GM08714 (cell line): Measurements from ENCODE around the gene ACRV1.
"Not testable (repeated sequence)": the region's sequence is repeated elsewhere in the genome, so short reads cannot be mapped to it uniquely, and the experiment has no call there.

Source experiments
- H3K4me3 ChIP-seq: fragments of 200-500 bp; sonication (Bioruptor generic); 2 replicates; pipeline ENCODE4 v1.5.1; 2014; ENCODE audit warnings: mild to moderate bottlenecking, low read length, inconsistent platforms
- ZNF274 ChIP-seq: IDR thresholded peaks from 2 replicates; pipeline ENCODE4 v1.6.1; 2012; ENCODE audit warnings: mild to moderate bottlenecking, low read depth, low read length

The ACRV1 gene, protein sequence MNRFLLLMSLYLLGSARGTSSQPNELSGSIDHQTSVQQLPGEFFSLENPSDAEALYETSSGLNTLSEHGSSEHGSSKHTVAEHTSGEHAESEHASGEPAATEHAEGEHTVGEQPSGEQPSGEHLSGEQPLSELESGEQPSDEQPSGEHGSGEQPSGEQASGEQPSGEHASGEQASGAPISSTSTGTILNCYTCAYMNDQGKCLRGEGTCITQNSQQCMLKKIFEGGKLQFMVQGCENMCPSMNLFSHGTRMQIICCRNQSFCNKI

DNA sequence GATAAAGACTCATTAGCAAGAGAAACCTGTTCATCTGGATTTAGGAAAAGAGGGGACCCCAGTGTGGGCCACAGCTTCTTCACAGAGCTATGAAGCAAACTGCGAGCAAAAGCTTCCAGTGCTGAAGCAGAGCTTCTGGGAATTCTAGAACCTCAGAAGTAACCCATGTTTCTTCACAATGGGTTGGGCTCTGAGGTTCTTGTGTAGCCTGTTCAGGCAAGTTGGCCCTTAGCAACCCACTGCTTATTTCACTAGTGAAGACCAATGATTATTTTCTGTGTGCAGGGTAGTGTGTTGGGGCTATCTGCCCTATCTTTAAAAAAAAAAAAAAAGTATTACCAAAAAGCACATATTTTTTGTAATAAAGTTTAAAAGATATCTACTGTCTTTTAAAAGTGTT, at the start of gene ACRV1:
Gene ACRV1, minus strand, starts transcription at position 101 of the 400 bp plus-strand sequence. Its CDS starts 67 bp downstream, at position 34.
- TF ChIP-seq ZNF274 = no peak
- no peak within 1 kb of the TSS for H3K4me3 ChIP-seq

DNA sequence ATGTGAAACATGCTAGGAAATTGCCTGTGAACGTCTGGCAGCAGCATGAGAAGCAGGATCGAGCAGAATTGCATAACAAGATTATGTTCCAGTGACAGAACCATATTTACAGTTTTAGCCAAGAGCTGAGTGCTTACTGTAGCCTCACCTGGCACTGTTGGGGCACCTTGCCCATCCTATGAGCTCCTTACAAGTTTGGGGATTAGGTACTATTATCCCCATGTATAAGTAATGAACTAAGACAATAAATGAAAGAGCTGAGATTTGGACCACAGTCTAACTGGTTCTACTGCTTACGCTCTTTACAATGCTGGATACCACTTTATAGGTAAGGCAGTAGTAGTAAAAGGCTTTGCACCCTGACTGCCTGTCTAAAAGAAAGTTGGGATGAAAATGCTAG, 48.3 kb upstream of the ACRV1 start:
- H3K4me3 ChIP-seq = no peak overlapping the region
- TF ChIP-seq ZNF274 = no peak

DNA sequence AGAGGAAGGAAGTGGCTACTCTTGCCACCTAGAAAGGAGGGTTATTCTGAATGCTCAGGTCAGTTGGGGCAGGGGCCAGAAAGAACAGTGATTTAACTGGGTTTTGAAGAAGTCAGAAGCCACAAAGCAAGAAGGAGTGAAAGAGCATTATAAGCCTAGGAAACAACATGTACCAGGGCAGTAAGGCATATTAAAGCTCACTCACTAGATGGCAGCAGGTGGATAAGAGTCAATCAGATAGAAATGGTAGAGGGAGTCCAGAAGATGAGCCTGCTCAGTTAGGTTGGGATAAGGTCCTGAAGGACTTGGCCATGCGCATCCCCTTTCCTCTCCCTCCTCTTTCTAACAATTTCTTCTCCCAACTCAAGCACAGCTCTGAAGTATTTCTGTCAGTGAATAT, 43.5 kb upstream of the ACRV1 start:
- no peak for TF ChIP-seq ZNF274
- H3K4me3 ChIP-seq = no peak overlapping the region

DNA sequence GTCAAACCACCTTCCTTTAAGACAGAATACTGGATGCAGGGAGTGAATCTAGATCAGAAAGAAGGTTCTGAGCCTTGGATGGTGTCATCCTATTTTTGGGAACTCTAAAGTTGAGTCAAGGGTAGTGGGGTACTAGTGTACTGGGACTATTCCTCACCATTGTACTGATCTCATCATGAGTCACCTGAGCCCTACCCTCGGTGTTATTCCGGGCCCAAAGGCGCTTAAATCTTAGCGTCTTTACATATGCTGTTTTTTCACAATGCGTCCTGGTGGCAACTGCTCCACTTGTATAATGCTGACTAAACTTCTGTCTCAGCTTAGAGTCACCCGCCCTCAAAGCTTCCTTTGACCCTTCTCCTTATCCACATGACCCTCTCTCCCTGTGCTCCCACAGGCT, 40.1 kb upstream of the ACRV1 start:
- TF ChIP-seq ZNF274 = no peak

DNA sequence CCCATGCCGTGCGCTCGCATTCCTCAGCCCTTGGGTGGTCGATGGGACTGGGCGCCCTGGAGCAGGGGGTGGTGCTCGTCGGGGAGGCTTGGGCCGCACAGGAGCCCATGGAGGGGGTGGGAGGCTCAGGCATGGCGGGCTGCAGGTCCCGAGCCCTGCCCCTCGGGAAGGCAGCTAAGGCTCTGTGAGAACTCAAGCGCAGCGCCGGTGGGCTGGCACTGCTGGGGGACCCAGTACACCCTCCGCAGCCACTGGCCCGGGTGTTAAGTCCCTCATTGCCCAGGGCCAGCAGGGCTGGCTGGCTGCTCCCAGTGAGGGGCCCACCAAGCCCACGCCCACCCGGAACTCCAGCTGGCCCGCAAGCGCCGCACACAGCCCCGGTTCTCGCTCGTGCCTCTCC, 24.0 kb upstream of the ACRV1 start:
- not testable (repeated sequence) for H3K4me3 ChIP-seq

More for the DNA sequence above, 40.1 kb upstream of the ACRV1 start:
- no peak overlapping the region for H3K4me3 ChIP-seq

DNA sequence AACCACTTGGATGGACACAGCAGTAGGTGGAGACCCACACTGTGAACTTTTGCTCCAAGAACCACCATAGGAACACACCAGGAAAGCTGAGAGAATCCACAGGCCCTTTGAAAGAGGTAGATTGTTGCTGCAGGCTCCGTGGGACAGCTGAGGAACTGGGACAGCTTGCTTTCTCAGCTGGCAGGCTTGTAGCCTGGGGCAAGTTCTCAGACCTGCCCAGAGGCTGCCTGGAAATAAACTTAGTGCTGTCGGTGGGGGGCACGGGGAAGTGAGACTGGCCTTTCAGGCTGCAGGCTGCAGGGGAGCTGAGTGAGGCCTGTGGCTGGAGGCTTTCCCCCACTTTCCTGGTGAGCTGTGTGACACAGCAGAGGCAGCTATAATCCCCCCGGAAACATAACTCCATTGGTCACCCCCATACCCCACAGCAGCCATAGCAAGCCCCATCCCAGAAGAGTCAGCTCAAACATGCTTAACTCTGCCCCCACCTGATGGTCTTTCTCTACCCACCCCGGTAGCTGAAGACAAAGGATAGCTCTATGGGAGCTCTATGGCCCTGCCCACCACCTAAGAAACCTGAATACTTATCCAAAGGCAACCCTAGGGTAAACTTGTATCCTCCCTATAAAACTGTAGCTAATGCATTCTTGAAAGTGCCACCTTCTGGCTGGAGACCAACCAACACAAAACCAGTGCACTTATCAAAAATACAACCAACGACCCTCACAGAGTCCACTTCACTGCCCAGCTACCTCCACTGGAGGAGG, 21.4 kb upstream of the ACRV1 start:
- TF ChIP-seq ZNF274 = no peak
- no peak overlapping the region for H3K4me3 ChIP-seq

DNA sequence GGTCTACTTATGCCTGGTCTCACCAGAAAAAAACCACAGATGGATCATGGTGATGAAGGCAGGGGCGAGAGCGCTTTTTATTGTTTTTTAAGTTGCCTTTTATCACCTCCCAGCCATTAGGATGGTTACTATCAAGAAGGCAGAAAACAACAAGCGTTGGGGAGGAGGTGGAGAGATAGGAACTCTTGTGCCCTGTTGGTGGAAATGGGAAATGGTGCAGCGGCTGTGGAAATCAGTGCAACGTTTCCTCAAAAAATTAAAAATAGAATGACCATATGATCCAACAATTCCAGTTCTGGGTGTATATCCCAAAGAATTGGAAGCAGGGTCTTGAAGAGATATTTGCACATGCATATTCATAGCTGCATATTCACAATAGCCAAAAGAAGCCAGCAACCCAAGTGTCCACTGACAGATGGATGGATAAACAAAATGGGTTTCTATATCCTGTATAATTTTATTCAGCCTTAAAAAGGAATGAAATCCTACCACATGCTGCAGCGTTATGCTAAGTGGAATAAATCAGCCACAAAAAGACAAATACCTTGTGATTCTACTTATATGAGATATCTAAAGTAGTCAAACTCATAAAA, 20.5 kb upstream of the ACRV1 start:
- no peak for TF ChIP-seq ZNF274
- H3K4me3 ChIP-seq = no peak overlapping the region

DNA sequence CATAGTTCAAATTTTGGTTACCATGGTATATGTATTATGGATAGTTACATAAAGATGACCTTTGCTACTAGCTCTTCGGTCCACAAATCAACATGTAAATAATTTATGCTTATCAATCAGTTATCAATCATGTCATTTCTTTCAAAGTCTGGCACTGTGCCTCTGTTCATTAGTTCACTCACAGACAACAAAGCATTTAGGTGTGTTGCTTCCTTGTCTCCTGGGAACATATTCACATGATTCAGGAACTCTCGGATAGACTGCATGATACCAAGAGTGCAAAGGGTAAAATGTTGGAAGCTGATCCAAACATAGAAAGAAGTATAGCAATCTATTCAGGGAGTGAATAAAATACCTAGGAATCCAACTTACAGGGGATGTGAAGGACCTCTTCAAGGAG, 14.3 kb upstream of the ACRV1 start:
- H3K4me3 ChIP-seq = no peak overlapping the region
- no peak for TF ChIP-seq ZNF274

DNA sequence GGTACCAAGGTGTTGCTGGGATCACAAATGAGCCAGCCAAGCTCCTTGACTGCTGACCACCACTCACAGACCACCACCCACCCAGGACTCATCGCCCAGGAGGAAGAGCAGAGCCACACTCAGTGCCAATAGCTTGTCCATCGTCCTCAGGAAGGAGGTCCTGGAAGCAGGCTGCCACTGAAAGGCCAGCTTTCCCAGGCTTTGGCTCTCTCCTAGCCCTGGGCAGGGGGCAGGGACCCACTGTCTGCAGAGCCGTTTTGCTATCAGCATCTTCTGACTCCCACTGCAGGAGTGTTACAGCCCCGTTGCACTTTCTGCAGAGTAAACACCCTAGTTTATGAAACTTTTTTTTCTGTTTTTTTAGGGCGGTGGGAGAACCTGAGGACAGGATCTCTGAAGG, 12.2 kb upstream of the ACRV1 start:
- no peak overlapping the region for H3K4me3 ChIP-seq
- TF ChIP-seq ZNF274 = no peak

DNA sequence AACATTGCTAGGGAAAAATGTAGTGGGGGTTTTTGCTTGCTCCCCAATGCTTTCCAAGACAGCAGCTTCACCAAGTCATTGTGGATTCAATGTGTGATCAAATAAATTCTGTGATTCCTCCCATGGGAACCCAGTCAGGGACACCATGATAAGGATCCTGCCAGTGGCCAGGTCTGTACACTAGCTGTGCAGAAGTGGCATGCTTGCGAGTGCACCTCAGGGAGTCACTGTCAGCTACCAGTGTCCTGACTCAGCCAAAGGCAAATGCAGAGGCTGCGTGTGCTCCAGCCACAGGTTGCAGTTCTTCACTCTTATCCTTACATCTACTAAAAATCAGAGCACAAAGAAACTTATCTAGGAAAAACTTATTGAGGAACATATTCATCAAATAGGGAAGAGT, 9.4 kb upstream of the ACRV1 start:
- no peak overlapping the region for H3K4me3 ChIP-seq
- TF ChIP-seq ZNF274 = no peak

DNA sequence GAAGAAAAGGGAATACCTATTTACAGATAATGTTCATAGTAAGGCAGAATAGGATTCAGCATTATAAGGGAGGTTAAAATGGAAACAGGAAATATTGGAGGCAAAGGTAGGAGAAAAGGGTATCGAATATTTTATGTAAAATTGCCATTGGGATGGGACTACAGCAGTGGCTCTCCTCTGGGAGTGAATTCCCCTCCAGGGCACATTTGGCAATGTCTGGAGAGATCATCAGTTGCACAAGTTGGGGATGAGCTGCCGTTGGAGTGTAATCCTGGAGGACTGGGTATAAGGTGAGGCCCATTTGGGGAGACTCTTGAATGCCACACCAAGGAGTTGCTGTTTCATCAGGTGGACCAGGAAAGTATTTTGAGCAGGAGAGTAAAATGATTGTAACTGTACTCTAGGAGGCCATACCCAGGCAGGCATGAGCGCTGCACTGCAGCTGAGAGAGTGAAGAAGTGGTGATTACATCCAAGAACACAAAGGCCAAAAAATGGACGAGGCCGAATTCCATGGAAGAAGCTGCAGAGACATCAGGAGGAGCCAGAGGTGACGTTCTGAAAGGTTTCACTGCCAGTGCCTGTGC, 8.7 kb upstream of the ACRV1 start:
- no peak overlapping the region for H3K4me3 ChIP-seq
- TF ChIP-seq ZNF274 = no peak

DNA sequence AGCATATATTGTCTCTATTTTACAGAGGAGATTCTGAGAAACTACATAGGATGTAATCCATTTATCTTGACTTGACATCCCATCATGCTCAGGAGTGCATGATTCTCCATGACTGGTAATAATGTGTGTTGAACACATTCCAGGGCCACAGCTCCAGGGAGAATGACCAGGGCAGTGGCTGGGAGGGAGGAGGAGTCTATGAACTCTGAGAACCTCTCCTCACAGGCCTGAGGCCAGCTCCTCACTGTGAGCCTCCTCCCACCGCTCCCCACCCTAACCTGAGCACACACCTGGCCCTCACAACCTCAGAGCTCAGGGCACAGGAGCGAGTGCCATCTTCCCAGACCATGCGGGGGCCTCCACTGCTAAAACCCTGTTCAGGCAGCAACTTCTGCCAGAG, 8.0 kb upstream of the ACRV1 start:
- no peak for TF ChIP-seq ZNF274
- no peak overlapping the region for H3K4me3 ChIP-seq

DNA sequence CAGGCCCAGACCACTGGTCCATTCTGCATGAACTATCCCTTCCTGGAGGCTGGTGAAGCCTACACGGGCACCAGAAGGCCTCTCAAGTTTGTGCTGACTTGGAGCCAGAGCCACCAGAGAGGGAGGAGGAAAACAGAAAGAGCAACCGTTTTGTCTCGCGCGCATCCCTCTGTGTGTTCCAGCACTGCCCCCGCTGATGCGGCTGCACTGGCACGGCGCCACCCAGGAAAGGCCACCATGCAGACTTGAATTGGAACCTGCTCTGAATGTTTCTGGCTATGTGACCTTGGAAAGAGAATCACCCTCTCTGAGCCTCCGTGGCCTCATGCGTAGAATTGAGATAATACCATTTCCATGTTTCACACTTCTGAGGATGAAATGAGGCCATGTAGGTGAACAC, 7.4 kb upstream of the ACRV1 start:
- H3K4me3 ChIP-seq = no peak overlapping the region
- no peak for TF ChIP-seq ZNF274

DNA sequence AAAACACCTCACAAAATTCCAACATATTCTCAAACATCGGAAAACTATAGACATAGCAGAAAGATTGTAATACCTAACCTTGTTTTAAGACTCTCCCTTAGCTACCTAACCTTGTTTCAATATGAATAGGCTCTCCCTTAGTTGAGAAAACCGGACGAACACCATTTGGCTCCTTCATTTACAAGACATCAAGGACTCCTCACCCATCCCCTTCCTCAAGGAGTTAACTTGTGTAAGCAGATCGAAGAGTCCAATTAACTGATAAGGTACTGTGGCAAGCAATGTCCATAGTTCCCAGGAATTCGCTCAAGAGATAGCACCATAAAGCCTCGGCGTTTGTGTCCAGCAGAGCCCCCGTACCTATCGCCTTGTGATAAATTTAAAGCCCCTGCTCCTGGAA, 4.6 kb upstream of the ACRV1 start:
- no peak for TF ChIP-seq ZNF274
- H3K4me3 ChIP-seq = no peak overlapping the region

DNA sequence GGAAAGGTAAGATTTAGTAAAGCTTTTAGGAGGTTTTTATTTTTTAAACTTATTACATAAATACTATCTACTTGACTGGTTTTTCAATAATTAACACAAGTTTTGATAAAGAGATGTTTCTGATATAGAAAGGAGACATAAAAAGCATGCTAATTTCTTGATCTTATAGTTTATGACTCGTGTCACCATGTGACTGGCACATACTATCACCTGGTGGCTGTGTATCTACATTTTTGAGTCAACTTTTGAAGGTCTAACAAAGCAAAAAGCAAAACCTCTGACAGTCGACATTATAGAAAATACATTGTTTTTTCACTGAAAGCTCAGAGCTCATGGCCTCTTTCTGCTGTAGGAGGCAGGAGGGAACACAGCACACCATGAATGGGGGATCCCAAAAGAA, 810 bp downstream of the ACRV1 start:
- TF ChIP-seq ZNF274 = no peak
- H3K4me3 ChIP-seq = no peak overlapping the region
